CD4-positive, alpha-beta T cell treated with Interleukin-15 for 1 hour (primary cell): ENCODE data around the gene PKP1.
"Not testable (repeated sequence)": the region's sequence is repeated elsewhere in the genome, so short reads cannot be mapped to it uniquely, and the experiment has no call there.

Source experiments
- DNase-seq: peaks from one replicate; pipeline ENCODE4 v3.0.0-alpha.2; 2020

PKP1 gene, protein sequence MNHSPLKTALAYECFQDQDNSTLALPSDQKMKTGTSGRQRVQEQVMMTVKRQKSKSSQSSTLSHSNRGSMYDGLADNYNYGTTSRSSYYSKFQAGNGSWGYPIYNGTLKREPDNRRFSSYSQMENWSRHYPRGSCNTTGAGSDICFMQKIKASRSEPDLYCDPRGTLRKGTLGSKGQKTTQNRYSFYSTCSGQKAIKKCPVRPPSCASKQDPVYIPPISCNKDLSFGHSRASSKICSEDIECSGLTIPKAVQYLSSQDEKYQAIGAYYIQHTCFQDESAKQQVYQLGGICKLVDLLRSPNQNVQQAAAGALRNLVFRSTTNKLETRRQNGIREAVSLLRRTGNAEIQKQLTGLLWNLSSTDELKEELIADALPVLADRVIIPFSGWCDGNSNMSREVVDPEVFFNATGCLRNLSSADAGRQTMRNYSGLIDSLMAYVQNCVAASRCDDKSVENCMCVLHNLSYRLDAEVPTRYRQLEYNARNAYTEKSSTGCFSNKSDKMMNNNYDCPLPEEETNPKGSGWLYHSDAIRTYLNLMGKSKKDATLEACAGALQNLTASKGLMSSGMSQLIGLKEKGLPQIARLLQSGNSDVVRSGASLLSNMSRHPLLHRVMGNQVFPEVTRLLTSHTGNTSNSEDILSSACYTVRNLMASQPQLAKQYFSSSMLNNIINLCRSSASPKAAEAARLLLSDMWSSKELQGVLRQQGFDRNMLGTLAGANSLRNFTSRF

DNA sequence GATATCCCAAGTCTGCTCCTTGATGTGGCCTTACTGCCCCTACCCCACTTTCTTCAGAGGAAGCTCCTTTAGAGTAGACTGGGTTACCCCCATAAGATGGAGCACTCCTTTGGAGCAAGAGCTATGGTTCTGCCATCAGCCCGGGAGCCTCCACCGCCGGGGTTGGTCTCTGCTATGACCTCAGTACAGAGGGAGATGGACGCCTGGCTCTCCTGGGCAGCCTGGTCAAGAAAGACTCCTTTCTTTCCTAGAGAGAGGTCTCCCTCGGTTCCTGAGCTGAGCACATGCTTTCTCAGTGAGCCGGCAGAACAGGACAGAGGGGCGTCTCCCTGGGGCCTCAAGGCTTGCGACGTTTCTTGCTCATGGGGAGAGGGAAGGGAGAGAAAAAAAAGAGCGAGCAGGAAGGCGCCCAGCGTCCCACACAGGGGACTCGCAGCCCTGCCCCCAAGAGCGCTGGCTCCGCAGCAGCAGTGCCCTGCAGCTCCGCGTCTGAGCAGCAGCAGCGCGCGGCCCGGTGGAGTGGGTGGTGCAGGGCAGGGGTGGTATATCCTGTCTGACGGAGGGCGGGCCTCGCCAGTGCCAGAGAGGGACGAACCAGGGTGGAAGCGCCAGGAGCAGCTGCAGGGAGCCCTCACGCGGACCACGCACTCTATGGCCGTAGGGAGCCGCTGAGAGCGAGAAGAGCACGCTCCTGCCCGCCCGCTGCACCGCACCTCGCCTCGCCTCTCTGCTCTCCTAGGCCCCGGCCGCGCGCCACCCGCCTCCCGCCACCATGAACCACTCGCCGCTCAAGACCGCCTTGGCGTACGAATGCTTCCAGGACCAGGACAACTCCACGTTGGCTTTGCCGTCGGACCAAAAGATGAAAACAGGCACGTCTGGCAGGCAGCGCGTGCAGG, at the start of gene PKP1:
TSS of gene PKP1 (plus strand) at position 576 of the 899 bp plus-strand sequence. CDS start at position 773, 197 bp downstream.
- DNase-seq: no peak

DNA sequence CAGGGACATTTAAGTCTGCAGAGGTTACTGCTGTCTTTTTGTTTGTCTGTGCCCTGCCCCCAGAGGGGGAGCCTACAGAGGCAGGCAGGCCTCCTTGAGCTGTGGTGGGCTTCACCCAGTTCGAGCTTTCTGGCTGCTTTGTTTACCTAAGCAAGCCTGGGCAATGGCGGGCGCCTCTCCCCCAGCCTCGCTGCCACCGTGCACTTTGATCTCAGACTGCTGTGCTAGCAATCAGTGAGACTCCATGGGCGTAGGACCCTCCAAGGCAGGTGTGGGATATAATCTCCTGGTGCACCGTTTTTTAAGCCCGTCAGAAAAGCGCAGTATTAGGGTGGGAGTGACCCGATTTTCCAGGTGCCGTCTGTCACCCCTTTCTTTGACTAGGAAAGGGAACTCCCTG, 43.7 kb upstream of the PKP1 start:
- DNase-seq: not testable (repeated sequence)

DNA sequence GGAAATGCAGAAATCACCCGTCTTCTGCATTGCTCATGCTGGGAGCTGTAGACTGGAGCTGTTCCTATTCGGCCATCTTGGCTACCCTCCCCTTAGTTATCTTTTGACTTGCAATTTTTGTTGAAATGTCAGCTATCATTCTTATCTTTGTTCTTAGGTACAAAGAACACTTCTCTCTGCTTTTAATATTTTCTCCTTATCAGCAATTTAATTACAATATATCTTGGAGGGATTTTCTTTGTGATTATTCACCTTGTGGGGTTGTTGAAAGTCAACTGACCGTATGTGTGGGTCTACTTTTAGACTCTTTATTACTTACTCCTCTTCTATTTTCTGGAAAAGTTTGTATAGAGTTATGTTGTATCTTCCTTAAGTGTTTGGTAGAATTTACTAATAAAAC, 43.1 kb upstream of the PKP1 start:
- DNase-seq: no peak

DNA sequence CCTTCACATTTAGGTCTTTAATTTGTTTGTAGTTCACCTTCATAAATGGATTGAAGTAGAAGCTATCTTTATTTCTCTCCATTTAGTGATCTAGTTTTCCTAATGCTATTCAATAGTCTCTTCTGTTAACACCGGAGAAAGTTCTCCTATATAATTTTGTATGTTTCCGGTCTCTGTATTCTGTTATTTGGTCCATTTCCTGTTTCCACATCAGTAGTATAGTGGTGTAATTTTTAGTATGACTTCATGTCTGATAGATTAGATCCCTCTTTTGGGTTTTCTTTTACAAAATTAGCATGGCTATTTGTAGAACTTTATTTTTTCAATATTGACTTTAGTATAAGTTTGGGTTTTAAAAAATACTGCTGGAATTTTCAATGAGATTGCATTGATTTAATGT, 41.6 kb upstream of the PKP1 start:
- no peak for DNase-seq

DNA sequence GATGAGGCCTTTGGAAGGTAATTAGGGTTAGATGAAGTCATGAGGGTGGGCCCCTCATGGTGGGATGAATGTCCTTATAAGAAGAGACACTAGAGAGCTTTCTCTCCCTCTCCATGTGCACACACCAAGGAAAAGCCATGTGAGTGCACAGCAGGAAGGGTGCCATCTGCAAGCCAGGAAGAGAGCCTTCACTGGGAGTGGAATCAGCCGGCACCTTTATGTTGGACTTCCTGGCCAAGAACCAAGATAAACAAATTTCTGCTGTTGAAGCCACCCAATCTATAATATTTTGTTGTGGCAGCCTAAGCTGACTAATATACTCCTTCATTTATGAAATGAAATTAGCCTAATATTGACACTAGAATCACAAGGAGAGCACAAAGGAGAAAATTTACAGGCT, 38.2 kb upstream of the PKP1 start:
- DNase-seq: no peak

DNA sequence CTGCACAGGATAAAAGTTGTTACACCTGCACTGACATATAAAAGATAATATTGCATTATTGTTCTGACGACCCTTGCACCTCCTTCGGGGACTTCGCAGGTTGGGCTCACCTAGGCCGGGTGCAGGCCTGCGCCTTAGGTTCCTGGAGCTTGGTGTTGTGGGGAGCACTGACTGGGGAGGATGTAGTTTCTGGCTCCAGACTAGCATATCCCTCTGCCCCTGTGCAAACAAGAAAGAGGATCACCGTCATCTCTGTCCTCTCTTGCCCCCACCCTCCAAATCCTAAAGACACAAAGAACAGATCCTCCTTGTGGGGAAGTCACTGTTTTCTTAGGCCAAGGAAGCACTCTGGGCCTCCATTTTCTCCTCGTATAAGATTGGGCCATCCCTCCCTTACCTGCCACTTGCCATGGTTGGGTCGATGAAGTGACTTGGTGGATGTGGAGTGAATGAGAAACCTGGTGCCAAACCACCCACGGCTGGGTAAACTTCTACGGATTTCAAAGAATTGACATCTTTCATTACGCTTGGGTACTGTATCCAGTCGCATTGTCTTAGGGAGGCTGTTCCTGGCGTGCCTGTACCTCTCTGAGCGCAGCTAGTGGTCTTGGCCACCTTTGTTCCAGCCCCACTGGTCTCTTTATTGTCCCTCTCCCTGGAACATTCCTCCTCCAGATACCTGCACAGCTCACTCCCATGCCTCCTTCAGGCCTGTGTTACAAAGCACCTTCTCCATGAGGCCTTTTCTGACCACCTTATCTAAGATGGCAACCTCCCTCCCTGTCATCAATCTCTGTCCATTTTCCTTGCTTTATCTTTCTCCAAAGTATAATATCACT, 34.4 kb upstream of the PKP1 start:
- no peak for DNase-seq

DNA sequence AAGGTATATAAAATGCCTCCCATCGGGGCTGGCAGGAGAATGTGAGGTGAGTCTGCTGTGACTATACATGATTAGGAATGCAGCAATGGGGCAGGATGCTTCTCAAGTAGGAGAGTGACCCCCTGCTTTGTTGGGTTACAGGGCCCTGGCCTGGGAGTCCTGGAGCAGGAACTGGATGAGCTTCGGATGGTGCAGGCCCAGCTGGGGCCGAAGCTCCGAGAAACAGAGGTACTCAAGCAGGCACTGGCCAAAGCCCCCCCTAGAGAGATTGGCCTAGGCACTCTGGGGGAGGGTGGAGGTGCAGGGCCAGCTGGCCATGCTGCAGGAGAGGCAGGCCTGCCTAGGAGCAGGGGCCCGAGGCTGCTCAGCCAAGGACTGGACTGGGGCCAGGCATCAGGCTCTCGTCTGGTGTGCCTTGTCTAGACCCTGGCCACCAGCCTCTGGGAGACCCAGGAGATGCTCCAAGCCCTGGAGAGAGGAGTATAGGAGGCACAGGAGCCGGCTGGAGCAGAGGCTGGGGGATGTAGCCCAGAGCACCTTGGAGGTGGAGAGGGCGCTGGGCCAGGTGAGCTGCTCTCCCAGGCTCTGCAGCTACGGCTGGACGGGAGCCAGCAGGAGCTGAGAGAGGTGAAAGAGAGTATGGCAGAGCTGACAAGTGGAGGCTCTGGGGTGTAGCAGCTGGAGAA, 32.8 kb upstream of the PKP1 start:
- no peak for DNase-seq

DNA sequence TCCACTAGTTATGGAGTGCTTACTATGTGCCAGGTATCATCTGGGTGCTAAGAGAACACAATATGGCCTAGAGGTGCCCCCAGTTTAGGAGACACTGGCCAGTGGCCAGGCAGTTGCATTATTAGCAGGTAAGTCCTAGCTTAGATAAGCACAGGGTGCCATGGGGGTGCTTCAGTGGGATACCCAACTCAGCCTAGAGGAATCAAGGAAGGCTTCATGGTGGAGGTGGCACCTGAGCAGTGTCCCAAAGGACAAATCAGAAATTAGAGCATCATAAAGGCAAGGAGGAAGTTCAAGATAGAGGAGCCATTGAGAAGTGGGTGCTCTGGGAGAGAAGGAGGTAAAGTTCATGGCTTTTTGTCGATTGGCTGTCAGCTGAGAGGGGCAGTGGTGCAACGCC, 31.9 kb upstream of the PKP1 start:
- DNase-seq: no peak

DNA sequence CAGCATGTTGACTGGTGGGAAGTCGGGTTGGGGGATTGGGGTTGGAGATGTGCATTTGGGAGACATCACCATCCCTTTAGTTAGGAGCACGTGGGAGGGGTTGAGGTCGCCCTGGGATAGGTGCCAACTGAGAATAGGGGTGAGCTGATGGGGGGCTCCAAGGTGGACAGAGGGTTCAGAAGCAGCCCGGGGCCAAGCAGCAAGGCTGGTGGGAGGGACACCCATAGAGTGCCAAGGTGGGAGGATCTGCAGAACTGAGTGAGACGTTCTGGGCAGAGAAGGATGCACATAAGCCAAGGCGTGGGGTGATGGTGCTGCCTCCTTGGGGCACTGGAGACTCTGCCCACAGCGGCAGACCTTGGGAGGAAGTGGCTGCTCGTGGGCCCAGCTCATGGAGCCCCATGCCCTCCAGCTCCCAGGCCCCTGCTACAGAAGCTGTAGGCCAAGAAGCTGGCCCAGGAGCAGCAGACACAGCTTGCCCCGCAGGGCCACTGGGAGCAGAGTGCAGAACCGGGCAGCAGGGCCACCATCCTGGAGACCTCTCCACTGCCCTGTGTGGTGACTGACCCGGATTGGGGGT, 31.4 kb upstream of the PKP1 start:
- DNase-seq: no peak

DNA sequence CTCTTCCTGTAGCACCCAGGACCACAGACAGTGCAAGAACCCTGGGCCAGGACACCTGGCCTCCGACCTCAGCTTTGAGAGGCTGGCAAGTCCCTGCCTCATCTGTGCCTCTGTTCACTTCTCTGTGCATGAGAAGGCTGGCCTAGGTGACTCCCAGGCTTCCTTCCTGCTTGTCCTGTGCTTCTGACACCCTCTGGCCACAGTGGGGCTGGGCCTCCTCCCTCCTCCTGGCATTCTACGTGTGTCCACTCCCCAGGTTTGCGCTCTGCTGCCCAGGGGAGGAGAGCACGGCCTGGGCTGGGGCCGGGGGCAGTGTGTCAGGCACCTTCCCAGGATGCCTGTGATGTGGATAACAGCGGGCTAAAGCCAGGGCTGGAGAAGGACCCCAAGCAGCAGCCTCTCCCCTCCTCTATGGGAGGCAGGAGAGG, 30.3 kb upstream of the PKP1 start:
- DNase-seq: no peak

DNA sequence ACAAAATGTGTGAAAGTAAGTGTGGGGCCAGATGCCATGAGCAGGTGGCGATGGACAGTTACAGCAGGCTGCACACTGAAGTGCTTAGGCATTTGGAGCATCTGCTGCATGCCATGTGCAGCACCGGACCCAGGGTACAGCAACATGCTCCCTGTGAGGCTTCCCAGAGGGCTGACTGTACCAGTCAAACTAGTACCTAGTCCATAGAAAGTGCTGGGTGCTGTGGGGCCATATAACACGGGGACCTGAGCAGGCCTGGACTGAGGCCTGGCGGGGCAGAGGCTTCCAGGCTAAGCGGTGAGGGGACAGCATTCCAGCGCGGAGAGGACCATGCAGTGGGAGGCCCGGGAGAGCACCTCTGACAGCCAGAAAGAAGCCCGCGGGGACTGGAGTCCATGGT, 29.9 kb upstream of the PKP1 start:
- no peak for DNase-seq

DNA sequence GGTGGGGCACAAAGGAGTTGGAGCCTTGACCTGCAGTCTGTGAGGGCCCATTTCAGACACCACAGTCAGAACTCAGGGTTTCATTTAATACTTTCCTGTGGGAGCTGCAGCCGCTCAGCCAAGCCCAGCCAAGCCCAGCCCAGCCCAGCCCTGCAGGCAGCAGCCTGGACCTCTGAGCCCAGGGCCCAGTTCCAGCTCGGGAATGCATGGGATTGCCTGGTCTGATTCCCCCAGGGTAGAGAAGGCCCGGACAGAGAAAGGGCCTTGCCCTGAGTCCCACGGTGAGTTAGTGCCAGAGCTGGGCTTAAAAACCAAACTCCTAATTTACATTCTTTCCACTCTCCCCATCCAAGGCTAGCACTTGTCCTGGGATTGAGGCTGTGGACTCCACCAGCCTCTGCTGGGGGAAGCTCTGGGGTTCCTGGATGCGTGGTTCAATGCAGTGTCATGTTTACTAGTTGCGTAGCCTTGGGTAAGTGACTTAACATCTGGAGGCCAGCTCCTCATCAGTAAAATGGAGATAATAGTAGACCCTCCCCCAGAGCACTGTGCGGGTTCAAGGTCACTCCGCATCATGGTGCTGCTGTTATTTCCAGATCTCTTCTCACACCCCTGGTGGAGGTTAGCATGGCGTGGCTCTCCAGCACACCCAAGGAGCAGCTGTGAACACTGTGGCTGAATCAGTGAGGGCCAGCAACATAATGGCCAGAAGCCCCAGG, 29.2 kb upstream of the PKP1 start:
- no peak for DNase-seq

DNA sequence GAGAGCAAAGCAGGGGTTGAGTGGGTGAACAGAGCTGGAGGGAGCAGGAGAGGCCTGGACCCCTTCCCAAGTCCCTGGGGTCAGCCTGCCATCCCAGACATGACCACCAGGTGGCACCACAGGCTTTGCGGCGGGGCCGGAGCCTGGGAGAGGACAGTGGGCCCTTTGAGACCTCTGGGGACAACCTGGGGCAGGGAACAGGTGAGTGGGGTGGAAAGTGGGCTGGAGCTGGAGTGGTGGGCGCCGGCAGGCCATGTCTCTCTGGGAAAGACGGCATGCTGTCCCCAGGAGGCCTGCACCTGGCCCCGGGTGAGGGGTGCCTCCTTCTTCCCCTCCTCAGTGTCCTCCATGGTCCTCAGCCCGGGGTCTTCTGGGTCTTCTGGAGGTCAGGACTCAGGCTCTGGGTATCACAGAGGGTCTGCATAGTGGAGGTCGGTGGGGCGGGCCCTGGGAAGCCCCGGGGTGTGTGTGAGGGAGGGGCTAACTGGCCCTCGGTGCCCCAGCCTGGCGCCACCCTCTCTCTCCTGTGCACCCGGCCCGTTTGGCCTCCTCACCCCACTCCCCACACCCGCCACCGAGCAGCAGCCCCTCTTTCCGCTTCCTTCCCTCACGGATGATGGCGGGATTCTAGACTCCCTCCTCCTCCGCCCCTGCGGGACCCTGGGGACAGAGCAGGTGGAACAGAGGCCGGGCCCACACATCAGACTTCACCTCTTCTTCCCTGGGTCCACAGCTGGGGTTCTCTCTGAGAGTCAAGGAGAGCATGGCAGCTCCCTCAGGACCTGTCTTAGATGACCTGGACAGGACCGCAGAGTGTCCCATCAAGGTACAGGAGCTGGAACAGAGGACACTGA, 28.5 kb upstream of the PKP1 start:
- no peak for DNase-seq

DNA sequence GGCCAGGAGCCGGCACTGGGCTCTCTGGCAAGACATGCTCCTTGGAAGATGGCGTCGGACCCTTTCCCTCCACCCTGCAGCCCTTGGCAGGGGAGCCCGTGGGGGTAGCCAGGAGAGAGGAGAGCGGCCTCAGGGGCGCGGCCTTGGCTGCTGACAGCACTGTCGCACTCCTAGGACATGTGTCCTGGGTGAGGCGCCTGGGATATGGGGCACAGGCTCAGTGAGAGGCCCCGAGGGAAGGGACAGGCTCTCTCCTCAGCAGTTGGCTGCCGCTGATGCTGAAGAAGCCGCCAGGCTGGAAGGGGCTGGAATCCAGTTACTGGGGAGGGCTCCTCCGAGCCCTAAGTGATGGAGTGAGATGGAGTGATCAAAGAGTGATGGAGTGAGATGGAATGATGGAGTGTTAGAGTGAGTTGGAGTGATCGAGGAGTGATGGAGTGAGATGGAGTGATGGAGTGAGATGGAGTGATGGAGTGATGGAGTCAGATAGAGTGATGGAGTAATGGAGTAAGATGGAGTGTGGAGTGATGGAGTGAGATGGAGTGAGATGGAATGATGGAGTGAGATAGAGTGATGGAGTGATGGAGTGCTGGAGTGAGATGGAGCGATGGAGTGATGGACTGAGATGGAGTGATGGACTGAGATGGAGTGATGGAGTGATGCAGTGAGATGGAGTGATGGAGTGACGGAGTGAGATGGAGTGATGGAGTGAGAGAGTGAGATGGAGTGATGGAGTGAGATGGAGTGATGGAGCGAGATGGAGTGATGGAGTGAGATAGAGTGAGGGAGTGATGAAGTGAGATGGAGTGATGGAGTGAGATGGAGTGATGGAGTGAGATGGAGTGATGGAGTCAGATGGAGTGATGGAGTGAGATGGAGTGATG, 27.6 kb upstream of the PKP1 start:
- DNase-seq: no peak

DNA sequence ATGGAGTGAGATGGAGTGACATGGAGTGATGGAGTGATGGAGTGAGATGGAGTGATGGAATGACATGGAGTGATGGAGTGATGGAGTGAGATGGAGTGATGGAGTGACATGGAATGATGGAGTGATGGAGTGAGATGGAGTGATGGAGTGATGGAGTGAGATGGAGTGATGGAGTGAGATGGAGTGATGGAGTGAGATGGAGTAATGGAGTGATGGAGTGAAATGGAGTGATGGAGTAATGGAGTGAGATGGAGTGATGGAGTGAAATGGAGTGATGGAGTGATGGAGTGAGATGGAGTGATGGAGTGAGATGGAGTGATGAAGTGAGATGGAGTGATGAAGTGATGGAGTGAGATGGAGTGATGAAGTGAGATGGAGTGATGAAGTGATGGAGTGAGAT, 25.2 kb upstream of the PKP1 start:
- DNase-seq: not testable (repeated sequence)

DNA sequence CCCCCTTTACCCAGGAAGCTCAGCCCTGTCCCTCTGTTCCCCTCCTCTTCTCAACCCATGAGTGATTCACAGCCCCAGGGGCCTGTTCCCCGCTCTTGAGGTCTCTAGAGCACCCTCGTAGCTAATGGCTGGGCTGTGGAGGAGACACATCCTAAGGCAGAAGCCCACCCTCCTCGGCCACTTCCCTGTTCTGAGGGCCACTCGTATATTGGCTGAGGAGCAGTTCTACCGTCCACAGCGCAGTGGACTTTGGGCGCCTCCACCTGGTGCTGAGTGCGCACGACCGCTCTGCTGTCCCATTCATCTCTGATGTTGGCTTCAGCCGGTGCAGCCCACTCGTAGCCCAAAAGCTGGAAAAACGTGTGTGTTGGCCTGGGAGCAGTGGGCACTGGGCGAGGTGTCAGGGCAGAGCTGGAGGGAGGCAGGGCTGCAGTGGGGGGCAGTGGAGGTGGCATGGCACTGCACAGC, 24.5 kb upstream of the PKP1 start:
- DNase-seq: no peak

DNA sequence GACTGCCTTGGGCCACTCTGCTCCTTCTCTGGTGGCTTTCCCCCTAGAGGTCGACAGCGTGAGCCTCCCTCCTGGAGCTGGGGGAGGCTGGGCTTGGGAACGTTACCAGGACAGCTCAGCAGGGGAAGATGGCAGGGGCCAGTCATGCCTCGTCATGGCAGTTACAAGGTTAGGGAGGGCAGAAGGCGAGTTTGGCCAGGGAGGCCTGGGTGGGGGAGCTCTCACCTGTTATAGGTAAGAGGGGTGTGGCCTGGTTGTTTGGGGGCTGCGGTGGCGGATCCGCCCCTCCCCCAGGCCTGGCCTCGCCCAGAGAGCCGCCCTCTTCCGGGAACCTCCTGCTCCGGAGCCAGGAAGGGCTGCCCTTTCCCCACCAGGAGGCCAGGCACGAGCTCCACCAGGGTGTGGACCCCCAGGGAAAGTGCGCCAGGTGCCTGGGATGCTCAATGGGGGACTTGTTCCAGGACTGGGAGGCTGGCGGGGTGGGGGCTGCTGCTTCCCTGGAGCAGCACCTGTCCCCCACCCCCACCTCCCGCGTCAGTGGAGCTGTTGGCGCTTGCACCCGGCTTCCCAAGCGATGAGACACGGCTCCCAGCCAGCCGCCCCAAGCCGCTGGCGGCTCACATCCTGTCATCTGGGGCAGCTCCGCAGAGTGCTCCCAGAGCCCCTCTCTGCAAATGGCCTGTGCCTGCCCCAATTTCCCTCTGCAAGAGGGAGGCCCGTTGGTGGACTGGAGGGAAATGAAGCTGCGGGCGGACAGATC, 23.6 kb upstream of the PKP1 start:
- no peak for DNase-seq

DNA sequence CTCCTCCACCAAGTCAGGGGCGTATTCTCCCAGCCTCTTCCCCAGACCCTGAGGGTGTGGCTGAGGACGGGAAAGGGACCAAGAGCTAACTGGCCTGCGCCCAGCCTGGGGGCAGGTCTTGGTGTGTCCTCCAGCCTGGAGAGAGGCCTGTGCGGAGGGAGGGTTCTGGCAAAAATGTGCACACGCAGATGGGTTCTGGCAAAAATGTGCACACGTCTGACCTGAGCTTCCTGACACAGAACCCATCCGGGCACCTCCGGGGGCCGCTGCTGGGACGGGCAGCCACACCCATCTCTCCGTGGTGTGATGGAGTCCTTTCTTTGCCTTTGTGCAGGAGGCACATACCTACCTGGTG, 23.1 kb upstream of the PKP1 start:
- DNase-seq: no peak
